Measurements from ENCODE around the gene ADAM15. TPM values are rescaled to one million over a fixed set of nuclear protein-coding genes. Genes with fewer than 3 reads are reported as not detected.
A peak's percentile ranks its signal among the peaks of the same experiment; 100 is the strongest.

Gene ADAM15, protein sequence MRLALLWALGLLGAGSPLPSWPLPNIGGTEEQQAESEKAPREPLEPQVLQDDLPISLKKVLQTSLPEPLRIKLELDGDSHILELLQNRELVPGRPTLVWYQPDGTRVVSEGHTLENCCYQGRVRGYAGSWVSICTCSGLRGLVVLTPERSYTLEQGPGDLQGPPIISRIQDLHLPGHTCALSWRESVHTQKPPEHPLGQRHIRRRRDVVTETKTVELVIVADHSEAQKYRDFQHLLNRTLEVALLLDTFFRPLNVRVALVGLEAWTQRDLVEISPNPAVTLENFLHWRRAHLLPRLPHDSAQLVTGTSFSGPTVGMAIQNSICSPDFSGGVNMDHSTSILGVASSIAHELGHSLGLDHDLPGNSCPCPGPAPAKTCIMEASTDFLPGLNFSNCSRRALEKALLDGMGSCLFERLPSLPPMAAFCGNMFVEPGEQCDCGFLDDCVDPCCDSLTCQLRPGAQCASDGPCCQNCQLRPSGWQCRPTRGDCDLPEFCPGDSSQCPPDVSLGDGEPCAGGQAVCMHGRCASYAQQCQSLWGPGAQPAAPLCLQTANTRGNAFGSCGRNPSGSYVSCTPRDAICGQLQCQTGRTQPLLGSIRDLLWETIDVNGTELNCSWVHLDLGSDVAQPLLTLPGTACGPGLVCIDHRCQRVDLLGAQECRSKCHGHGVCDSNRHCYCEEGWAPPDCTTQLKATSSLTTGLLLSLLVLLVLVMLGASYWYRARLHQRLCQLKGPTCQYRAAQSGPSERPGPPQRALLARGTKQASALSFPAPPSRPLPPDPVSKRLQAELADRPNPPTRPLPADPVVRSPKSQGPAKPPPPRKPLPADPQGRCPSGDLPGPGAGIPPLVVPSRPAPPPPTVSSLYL
- total RNA-seq (2013), result 84.9 TPM
- polyA plus RNA-seq (100 to 1,000 TPM in 1 of 3 donors, 10 to 100 TPM in 2; 44.5 to 202 (median 74.3) TPM), polyA minus RNA-seq (78.3 and 88.0 TPM in 2 replicates), total RNA-seq (18.0 to 95.6 (median 78.1) reads per million in 11 experiments)

DNA sequence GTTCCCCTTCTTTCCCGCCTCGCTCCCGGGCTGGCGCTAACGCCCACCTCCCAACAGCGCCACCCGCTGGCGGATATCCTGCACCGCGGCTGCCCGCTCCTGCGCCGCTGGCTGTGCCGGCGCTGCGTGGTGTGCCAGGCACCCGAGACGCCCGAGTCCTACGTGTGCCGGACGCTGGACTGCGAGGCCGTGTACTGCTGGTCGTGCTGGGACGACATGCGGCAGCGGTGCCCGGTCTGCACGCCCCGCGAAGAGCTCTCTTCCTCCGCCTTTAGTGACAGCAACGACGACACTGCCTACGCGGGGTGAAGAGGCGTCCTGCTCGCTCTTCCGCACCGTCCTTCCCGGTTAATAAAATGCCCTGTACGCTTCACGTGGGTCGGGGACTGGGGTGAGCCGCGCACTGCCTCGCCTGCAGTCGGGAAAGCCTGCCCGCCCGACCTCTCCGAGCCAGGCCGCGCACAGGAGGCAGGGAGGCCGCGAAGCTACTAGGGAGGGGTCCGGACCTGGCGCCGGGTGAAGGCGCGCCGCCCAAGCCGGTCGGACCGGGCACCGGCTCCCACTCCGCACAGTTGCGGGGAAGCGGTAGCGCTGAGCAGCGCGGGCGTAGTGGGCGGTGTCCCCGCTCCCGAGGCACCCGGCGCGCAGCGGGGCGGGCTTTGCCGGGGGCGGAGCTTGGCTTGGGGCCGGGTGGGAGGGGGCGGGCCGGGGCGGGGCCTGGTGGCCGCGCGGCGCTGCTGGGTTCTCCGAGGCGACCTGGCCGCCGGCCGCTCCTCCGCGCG lies at the start of gene ADAM15:
Gene ADAM15, plus strand, starts transcription at position 757 of the 782 bp plus-strand sequence. CDS start 71 bp downstream, outside the sequence.
- Histone ChIP-seq H3K36me3 (replicated peaks in 1 of 2; ENCODE audit: control insufficient read depth in 1 of 2, insufficient read depth in 2 of 2, low read length in 2 of 2) (peaks cover 20 to 22% of the 10 kb centered on the region in 2 donors), H3K9ac (ENCODE audit: insufficient read depth, low read length, poor library complexity, severe bottlenecking) (peak within 1 kb of the TSS; percentile 75), H4K20me1 (ENCODE audit: insufficient read depth, low read length) (peaks cover 40% of the 10 kb centered on the region), H3K4me1 (ENCODE audit: control insufficient read depth in 1 of 2, insufficient read depth in 2 of 2, low read length in 2 of 2) (peaks cover 28 to 42% of the 10 kb centered on the region in 2 donors), H3K4me3 (replicated peaks in 1 of 3; ENCODE audit: low read depth in 2 of 3, low read length in 3 of 3) (peak within 1 kb of the TSS; percentile 60 to 96 (median 84)), H3K9me3 (replicated peaks in 1 of 2; ENCODE audit: control insufficient read depth in 1 of 2, insufficient read depth in 1 of 2, low read length in 2 of 2) (no peaks in the 10 kb centered on the region), H3K4me2 (replicated peaks; ENCODE audit: extremely low read depth, low read length, poor library complexity, severe bottlenecking) (peak within 1 kb of the TSS; percentile 100), H3K27me3 (ENCODE audit: control insufficient read depth in 2 of 2, insufficient read depth in 2 of 2, low read length in 2 of 2) (no peaks in the 10 kb centered on the region), H2AFZ (ENCODE audit: insufficient read depth, low read depth, low read length, poor library complexity, severe bottlenecking) (peak within 1 kb of the TSS; percentile 95), H3K79me2 (ENCODE audit: insufficient read depth, low read length) (peaks cover 20% of the 10 kb centered on the region), H3K27ac (ENCODE audit: low read depth in 1 of 2, low read length in 2 of 2) (peak within 1 kb of the TSS; percentile 54 to 79)
- DNase-seq, result peak; percentile 81 to 88 (median 85)
- no peaks in the 10 kb centered on the region for H3K9me3 Mint-ChIP-seq
- TF ChIP-seq, protein P1, sequence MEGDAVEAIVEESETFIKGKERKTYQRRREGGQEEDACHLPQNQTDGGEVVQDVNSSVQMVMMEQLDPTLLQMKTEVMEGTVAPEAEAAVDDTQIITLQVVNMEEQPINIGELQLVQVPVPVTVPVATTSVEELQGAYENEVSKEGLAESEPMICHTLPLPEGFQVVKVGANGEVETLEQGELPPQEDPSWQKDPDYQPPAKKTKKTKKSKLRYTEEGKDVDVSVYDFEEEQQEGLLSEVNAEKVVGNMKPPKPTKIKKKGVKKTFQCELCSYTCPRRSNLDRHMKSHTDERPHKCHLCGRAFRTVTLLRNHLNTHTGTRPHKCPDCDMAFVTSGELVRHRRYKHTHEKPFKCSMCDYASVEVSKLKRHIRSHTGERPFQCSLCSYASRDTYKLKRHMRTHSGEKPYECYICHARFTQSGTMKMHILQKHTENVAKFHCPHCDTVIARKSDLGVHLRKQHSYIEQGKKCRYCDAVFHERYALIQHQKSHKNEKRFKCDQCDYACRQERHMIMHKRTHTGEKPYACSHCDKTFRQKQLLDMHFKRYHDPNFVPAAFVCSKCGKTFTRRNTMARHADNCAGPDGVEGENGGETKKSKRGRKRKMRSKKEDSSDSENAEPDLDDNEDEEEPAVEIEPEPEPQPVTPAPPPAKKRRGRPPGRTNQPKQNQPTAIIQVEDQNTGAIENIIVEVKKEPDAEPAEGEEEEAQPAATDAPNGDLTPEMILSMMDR (IDR thresholded peaks at IDR 0.05), result peak; percentile 99
- H3K27me3 Mint-ChIP-seq (ENCODE audit: low read depth in 3 of 3), result peaks cover 0 to 5% (median 1%) of the 10 kb centered on the region in 3 donors
- intact Hi-C loops (cut with micrococcal nuclease), result loop anchor here (5.0 kb wide), 3 partner anchors 37 to 48 kb away; partner anchors contain the start of gene ZBTB7B (in 1 of the 2)
- H3K36me3 Mint-ChIP-seq, result peaks cover 18 to 20% of the 10 kb centered on the region in 2 donors
- H3K4me3 Mint-ChIP-seq, result peak within 1 kb of the TSS; percentile 90 to 95
- WGBS (ENCODE audit: insufficient coverage), result under 1% methylated on average over 95 of the region's 99 CpGs
- H3K27ac Mint-ChIP-seq, result peak within 1 kb of the TSS; percentile 73 to 93 (median 89)
- peaks cover 26% of the 10 kb centered on the region for H3K4me1 Mint-ChIP-seq

Measured in CD14-positive monocyte (primary cell).